IPS DF 6.9 (cell line): Measurements from ENCODE around the gene NT5M.
"Not testable (repeated sequence)": the region's sequence is repeated elsewhere in the genome, so short reads cannot be mapped to it uniquely, and the experiment has no call there.

Experiments used
- DNase-seq: peaks from one replicate; pipeline ENCODE4 v3.0.0-alpha.2; 2013; ENCODE audit warnings: low read depth, low spot score
- H3K27ac ChIP-seq: one replicate; pipeline ENCODE4 v1.5.1; 2013; ENCODE audit warnings: low read length, control low read depth
- H3K27me3 ChIP-seq: 2 replicates; pipeline ENCODE4 v1.6.1; 2013; ENCODE audit warnings: mild to moderate bottlenecking, low read length; ENCODE audit not compliant: control insufficient read depth, insufficient read depth
- H3K36me3 ChIP-seq: 2 replicates; pipeline ENCODE4 v1.6.1; 2013; ENCODE audit warnings: low read length; ENCODE audit not compliant: control insufficient read depth, insufficient read depth
- H3K4me1 ChIP-seq: 2 replicates; pipeline ENCODE4 v1.6.1; 2013; ENCODE audit warnings: low read length; ENCODE audit not compliant: control insufficient read depth, insufficient read depth
- H3K4me3 ChIP-seq: 2 replicates; pipeline ENCODE4 v1.5.1; 2013; ENCODE audit warnings: mild to moderate bottlenecking, low read length
- H3K9me3 ChIP-seq: 2 replicates; pipeline ENCODE4 v1.6.1; 2013; ENCODE audit warnings: low read length, inconsistent platforms; ENCODE audit not compliant: control insufficient read depth, insufficient read depth
- WGBS: extraction: QIAGEN DNeasy Blood & Tissue Kit; methylation state at CpG from one replicate; pipeline ENCODE4 v1.1.7; 2013; ENCODE audit warnings: mixed read lengths, missing lambda C conversion rate; ENCODE audit not compliant: insufficient read length, insufficient coverage; 5-methylcytosine and 5-hydroxymethylcytosine counted together

NT5M gene

GRCh38 chr17:17301659-17302058 is 1.5 kb upstream of the NT5M start:
- not testable (repeated sequence) for H3K9me3 ChIP-seq, H3K36me3 ChIP-seq, H3K27ac ChIP-seq, H3K27me3 ChIP-seq, H3K4me1 ChIP-seq, DNase-seq, H3K4me3 ChIP-seq
- no CpG with 5 or more reads among the region's 11 CpGs for WGBS

DNA sequence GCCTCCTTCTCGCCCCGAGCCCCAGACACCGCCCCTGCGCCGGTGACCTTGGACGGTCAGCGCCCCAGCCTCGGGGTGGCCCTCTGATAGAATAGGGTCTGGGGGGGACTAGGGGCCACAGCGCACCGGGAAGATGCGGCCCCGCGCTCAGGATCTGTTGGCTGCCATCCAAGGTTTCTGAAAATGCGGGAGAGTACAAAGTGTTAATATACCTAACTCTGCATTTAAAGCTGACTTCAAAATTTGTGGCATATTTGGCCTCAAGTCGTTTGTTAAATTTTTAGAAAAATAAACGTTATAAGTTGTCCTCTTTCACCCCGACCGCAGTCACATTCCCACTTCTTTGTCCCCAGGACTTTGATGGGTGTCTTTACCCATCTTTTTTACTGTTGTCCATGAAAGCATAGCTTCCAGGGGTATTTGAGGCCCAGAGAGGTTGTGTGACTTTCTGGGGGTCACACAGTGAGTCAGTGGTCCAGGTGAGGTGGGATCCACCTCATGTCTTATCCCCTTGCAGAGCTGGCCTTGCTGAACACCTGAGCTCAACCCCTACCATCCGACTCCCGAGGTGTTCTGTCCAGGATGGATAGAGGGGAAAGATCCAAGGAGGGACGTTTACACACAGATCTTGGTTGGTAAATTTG is 796 bp downstream of the NT5M start:
- Histone ChIP-seq H3K27me3 (no peaks in the 10 kb centered on the region), H3K9me3 (no peaks in the 10 kb centered on the region), H3K4me3 (peak overlapping the region; percentile 96), H3K36me3 (no peaks in the 10 kb centered on the region), H3K4me1 (no peaks in the 10 kb centered on the region), H3K27ac (no peak overlapping the region)
- no CpG with 5 or more reads among the region's 21 CpGs for WGBS
- DNase-seq: no peak

DNA sequence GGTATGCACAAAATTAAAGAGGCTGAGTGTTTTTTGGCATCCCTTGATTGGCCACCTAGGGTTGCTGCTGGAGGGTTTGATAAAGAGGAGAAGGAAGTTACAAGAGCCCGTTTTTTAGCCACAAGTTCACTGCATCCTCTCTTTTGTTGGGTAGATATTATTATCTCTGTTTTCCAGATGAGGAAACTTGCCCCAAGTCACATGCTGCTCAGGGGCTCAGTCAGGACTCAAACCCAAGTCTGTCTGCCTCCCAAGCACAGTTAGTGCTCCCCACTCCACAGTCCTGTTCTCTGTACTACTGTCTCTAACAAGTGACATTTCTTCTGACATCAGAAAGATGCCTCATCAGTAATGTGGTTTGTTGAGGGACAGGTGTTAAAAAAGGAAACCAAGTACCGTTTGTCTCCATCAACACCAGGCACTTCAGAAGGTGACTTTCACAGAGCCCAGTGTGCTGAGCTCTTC is 1.4 kb downstream of the NT5M start:
- Histone ChIP-seq H3K27me3 (no peaks in the 10 kb centered on the region), H3K4me1 (no peaks in the 10 kb centered on the region), H3K27ac (no peak overlapping the region), H3K36me3 (no peaks in the 10 kb centered on the region), H3K4me3 (no peak overlapping the region), H3K9me3 (no peaks in the 10 kb centered on the region)
- no CpG with 5 or more reads among the region's 2 CpGs for WGBS
- no peak for DNase-seq

GRCh38 chr17:17305281-17305801 is 2.2 kb downstream of the NT5M start:
- no peaks in the 10 kb centered on the region for H3K36me3 ChIP-seq
- no peak overlapping the region for H3K4me3 ChIP-seq
- H3K4me1 ChIP-seq: no peaks in the 10 kb centered on the region
- H3K27ac ChIP-seq: no peak overlapping the region
- no CpG with 5 or more reads among the region's 8 CpGs for WGBS
- no peak for DNase-seq
- no peaks in the 10 kb centered on the region for H3K27me3 ChIP-seq
- H3K9me3 ChIP-seq: no peaks in the 10 kb centered on the region

DNA sequence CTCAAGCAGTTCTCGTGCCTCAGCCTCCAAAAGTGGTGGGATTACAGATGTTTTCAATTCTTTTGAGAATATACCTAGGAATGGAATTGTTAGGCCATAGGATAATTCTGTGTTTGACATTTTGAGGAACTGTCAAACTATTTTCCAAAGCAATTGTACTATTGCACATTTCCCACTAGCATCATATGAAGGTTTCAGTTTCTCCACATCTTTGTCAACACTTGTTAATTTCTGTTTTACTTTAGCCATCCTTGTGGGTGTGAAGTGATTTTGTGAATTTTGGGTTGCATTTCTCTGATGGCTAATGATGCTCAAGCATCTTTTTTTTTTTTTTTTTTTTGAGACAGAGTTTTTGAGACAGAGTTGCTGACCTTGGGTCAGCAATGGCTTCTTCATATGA is 6.2 kb downstream of the NT5M start:
- no peak overlapping the region for H3K27ac ChIP-seq
- H3K27me3 ChIP-seq: no peaks in the 10 kb centered on the region
- no peak for DNase-seq
- H3K4me3 ChIP-seq: no peak overlapping the region
- H3K36me3 ChIP-seq: no peaks in the 10 kb centered on the region
- H3K9me3 ChIP-seq: no peaks in the 10 kb centered on the region
- H3K4me1 ChIP-seq: no peaks in the 10 kb centered on the region
- WGBS: no CpG with 5 or more reads among the region's 1 CpG

DNA sequence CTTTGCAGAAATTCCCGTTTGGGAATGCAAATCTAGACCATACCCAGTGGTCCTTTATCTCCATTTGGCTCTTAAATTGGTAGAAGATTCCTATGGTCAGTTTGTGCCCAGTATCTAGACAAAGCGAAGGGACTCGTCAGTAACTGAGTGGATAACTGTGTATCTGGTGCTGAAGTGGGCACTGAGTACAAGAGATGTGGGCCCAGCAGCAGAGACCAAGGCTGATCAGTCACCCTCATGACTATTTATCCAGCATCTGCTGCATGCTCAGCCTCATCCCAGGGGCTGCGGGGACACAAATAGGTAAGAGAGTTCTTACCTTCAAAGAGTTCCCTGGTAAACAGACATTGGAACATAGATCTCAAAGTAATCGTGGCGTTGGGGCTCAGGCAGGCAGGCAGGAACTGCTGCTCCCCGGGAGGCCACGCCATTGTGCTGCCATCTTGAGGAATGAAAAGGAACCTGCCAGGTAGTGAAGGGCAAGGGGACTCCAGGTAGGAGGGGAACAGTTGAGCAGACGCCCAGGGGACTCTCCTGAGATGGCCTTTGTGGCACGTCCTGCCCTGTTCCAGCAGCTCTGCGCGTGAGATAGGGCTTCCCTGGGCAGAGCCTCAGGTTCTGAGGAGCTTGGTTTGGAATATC is 10.3 kb downstream of the NT5M start:
- no CpG with 5 or more reads among the region's 12 CpGs for WGBS
- Histone ChIP-seq H3K36me3 (no peaks in the 10 kb centered on the region), H3K4me1 (no peaks in the 10 kb centered on the region), H3K9me3 (no peaks in the 10 kb centered on the region), H3K27ac (no peak overlapping the region), H3K27me3 (no peaks in the 10 kb centered on the region), H3K4me3 (no peak overlapping the region)
- peak; percentile 29 for DNase-seq

GRCh38 chr17:17314501-17315071 is 11.4 kb downstream of the NT5M start:
- H3K36me3 ChIP-seq: no peaks in the 10 kb centered on the region
- H3K27ac ChIP-seq: no peak overlapping the region
- no peak for DNase-seq
- H3K4me1 ChIP-seq: no peaks in the 10 kb centered on the region
- no CpG with 5 or more reads among the region's 5 CpGs for WGBS
- no peaks in the 10 kb centered on the region for H3K27me3 ChIP-seq
- no peak overlapping the region for H3K4me3 ChIP-seq
- no peaks in the 10 kb centered on the region for H3K9me3 ChIP-seq

DNA sequence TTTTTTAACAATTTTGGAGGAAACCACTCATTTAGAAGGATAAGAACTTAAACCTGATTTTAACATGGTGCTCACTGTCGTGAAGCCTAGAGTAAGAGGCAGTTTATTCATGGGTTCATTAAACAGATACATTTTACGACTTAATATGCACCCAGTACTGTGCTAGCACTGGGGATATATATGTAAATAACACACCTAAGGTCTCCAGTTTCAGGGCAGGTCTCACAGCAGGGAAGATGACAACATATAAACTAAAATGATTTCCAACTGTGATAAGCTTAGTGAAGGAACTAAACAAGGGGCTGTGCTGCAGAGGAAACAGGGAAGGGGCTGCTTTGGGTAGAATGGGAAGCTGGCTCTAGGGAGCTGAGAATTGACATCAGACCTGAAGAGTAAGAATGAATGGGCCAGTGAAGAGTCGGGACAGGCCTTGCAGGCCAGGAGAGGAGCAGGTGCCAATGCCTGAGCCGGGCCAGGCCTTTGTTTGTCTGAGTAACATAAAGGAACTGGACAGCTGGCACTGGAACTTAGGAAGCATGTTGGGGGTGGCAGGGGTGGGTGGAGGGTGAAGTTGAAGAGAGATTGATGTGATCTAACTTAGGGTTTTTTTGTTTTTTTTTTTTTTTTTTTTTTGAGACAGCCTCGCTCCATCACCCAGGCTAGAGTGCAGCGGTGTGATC is 12.1 kb downstream of the NT5M start:
- Histone ChIP-seq H3K36me3 (no peaks in the 10 kb centered on the region), H3K27me3 (no peaks in the 10 kb centered on the region), H3K4me3 (no peak overlapping the region), H3K27ac (no peak overlapping the region), H3K9me3 (no peaks in the 10 kb centered on the region), H3K4me1 (no peaks in the 10 kb centered on the region)
- no peak for DNase-seq
- no CpG with 5 or more reads among the region's 6 CpGs for WGBS

- no CpG with 5 or more reads among the region's 16 CpGs for WGBS
- H3K4me3 ChIP-seq: no peak overlapping the region
- no peak for DNase-seq
- H3K27ac ChIP-seq: no peak overlapping the region
- H3K9me3 ChIP-seq: no peaks in the 10 kb centered on the region
- no peaks in the 10 kb centered on the region for H3K27me3 ChIP-seq
- H3K36me3 ChIP-seq: 0 out of 2 replicates have a peak, but pooled peaks cover 6% of the 10 kb centered on the region
- no peaks in the 10 kb centered on the region for H3K4me1 ChIP-seq
Measured at GRCh38 chr17:17320188-17320910, 17.2 kb downstream of the NT5M start.

DNA sequence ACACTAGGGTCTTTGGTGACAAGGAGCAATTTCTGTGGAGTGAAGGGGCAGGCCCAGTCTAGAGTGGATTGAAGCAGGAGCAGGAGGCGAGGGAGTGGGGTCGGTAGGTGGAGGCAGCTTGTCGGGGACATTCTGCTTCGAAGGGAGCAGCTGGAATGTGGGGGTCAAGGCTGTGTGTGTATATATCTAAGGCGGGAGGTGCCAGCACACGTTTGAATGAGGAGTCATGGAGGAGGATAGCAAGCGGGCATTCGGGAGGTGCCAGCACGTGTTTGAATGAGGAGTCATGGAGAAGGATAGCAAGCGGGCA is 17.7 kb downstream of the NT5M start:
- 0 out of 2 replicates have a peak, but pooled peaks cover 6% of the 10 kb centered on the region for H3K36me3 ChIP-seq
- no peaks in the 10 kb centered on the region for H3K9me3 ChIP-seq
- DNase-seq: no peak
- no peak overlapping the region for H3K4me3 ChIP-seq
- no peaks in the 10 kb centered on the region for H3K4me1 ChIP-seq
- no peak overlapping the region for H3K27ac ChIP-seq
- H3K27me3 ChIP-seq: no peaks in the 10 kb centered on the region
- WGBS: no CpG with 5 or more reads among the region's 10 CpGs
